ENCODE measurements around the gene NOC2L.
"Not testable (repeated sequence)": the region's sequence is repeated elsewhere in the genome, so short reads cannot be mapped to it uniquely, and the experiment has no call there.

The NOC2L gene

DNA sequence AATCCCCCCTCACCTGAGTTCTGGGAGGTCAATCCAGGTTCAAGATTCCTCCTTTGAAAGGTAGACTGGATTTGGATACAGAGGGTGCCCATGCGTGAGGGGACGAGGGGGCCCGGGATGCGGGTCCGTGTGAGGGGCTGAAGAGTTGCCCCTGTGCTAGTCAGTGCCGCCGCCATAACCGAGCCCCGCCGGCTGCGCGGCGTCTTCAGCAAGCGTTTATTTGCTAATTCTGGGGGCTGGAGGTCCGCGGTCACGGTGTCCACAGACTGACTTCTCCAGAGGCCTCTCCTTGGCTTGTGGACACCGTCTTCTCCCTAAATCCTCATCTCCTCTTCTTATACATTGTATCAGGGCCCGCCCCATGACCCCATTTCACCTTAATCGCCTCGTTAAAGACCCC lies 56.3 kb downstream of the NOC2L start:
- Histone ChIP-seq H3K27ac (replicated peaks) (no peak overlapping the region), H3K4me3 (replicated peaks; ENCODE audit: insufficient read depth, low read length) (no peak overlapping the region), H3K27me3 (ENCODE audit: insufficient read depth, poor library complexity, severe bottlenecking) (peaks cover 7% of the 10 kb centered on the region)
- no peak for DNase-seq (ENCODE audit: low read depth in 1 of 2, low spot score in 1 of 2)
- TF ChIP-seq, protein P1, sequence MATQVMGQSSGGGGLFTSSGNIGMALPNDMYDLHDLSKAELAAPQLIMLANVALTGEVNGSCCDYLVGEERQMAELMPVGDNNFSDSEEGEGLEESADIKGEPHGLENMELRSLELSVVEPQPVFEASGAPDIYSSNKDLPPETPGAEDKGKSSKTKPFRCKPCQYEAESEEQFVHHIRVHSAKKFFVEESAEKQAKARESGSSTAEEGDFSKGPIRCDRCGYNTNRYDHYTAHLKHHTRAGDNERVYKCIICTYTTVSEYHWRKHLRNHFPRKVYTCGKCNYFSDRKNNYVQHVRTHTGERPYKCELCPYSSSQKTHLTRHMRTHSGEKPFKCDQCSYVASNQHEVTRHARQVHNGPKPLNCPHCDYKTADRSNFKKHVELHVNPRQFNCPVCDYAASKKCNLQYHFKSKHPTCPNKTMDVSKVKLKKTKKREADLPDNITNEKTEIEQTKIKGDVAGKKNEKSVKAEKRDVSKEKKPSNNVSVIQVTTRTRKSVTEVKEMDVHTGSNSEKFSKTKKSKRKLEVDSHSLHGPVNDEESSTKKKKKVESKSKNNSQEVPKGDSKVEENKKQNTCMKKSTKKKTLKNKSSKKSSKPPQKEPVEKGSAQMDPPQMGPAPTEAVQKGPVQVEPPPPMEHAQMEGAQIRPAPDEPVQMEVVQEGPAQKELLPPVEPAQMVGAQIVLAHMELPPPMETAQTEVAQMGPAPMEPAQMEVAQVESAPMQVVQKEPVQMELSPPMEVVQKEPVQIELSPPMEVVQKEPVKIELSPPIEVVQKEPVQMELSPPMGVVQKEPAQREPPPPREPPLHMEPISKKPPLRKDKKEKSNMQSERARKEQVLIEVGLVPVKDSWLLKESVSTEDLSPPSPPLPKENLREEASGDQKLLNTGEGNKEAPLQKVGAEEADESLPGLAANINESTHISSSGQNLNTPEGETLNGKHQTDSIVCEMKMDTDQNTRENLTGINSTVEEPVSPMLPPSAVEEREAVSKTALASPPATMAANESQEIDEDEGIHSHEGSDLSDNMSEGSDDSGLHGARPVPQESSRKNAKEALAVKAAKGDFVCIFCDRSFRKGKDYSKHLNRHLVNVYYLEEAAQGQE (IDR thresholded peaks at IDR 0.05; ENCODE audit: insufficient replicate concordance, low read depth): no peak
- TF ChIP-seq SPI1 (IDR thresholded peaks at IDR 0.05; ENCODE audit: borderline replicate concordance, low read depth): no peak
- no peak for TF ChIP-seq GABPA (IDR thresholded peaks at IDR 0.05; ENCODE audit: low read depth)
- no peak for TF ChIP-seq POLR2AphosphoS5 (IDR thresholded peaks at IDR 0.05; ENCODE audit: low read depth)
- TF ChIP-seq, protein P2, sequence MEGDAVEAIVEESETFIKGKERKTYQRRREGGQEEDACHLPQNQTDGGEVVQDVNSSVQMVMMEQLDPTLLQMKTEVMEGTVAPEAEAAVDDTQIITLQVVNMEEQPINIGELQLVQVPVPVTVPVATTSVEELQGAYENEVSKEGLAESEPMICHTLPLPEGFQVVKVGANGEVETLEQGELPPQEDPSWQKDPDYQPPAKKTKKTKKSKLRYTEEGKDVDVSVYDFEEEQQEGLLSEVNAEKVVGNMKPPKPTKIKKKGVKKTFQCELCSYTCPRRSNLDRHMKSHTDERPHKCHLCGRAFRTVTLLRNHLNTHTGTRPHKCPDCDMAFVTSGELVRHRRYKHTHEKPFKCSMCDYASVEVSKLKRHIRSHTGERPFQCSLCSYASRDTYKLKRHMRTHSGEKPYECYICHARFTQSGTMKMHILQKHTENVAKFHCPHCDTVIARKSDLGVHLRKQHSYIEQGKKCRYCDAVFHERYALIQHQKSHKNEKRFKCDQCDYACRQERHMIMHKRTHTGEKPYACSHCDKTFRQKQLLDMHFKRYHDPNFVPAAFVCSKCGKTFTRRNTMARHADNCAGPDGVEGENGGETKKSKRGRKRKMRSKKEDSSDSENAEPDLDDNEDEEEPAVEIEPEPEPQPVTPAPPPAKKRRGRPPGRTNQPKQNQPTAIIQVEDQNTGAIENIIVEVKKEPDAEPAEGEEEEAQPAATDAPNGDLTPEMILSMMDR (IDR thresholded peaks at IDR 0.05; ENCODE audit: insufficient read depth, low read length): no peak

DNA sequence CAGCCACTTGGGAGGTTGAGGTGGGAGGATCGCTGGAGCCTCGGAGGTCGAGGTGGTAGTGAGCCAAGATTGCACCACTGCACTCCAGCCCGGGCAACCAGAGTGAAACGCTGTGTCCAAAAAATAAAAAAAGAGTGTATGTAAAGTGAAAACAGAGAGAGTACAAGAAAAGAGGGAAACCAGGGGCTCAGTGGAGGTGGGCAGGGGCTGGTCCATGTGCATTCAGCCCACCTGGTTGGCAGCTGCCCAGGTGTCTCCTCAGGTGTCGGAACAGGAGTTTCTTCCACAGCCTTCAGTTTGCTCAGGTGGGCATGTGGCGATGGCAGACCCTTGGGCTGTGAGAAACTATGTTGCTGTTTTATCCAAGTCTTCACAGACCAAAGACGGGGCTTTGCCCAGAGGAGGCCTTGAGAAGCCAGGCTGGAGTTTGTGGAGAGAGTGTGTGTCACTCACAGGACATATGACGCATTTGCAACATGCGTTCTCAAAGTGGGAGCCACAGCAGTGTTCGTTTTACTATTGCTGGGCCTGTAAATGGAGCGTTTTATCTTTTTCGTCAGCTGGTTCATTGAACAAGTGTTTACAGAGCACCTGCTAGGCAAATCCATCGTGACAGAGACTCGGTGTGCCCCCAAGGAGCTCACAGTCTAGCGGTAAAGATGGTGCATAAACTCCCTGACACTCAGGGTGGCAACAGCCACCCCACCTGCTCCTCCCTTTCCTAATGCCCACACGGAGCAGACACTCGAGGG lies 57.8 kb downstream of the NOC2L start:
- H3K4me3 ChIP-seq (replicated peaks; ENCODE audit: insufficient read depth, low read length): no peak overlapping the region
- DNase-seq (ENCODE audit: low read depth in 1 of 2, low spot score in 1 of 2): no peak
- no peak for TF ChIP-seq SPI1 (IDR thresholded peaks at IDR 0.05; ENCODE audit: borderline replicate concordance, low read depth)
- TF ChIP-seq, protein P2 (IDR thresholded peaks at IDR 0.05; ENCODE audit: insufficient read depth, low read length): no peak
- TF ChIP-seq POLR2AphosphoS5 (IDR thresholded peaks at IDR 0.05; ENCODE audit: low read depth): no peak
- TF ChIP-seq, protein P1 (IDR thresholded peaks at IDR 0.05; ENCODE audit: insufficient replicate concordance, low read depth): no peak
- TF ChIP-seq GABPA (IDR thresholded peaks at IDR 0.05; ENCODE audit: low read depth): no peak
- peaks cover 13% of the 10 kb centered on the region for H3K27me3 ChIP-seq (ENCODE audit: insufficient read depth, poor library complexity, severe bottlenecking)
- no peak overlapping the region for H3K27ac ChIP-seq (replicated peaks)

DNA sequence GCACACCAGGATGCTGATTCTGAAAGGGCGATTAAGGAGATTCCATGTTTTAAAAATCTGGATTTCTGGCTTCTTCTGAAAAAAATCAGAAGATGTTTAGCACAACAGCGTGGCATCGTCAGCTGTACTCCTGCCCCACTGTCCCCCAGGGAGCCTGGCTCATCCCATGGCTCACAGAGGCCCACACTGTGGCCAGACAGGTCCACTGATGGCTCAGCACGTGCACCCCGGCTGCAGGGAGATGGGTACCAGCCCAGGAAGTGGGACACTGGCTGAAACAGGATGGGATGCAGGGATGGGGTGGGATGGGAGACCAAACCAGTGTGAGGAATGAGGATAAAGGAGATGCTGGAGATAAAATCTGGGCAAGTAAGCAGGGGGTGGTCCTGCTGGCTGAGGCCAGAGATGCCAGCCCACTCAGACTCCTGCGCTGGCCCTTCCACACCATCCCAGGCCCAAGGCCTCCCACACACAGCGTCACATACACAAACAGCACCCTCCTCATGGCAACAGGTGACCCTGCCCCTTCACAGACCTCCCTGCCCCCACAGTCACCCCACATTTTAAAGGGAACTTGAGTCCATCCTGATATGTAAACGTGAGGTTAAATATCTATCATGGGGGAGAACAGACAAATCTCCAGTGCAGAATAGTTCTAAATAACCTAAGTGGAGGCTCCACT lies 59.3 kb downstream of the NOC2L start:
- TF ChIP-seq POLR2AphosphoS5 (IDR thresholded peaks at IDR 0.05; ENCODE audit: low read depth) (no peak), SPI1 (IDR thresholded peaks at IDR 0.05; ENCODE audit: borderline replicate concordance, low read depth) (no peak), GABPA (IDR thresholded peaks at IDR 0.05; ENCODE audit: low read depth) (no peak)
- TF ChIP-seq, protein P2 (IDR thresholded peaks at IDR 0.05; ENCODE audit: insufficient read depth, low read length): no peak
- TF ChIP-seq, protein P1 (IDR thresholded peaks at IDR 0.05; ENCODE audit: insufficient replicate concordance, low read depth): no peak
- Histone ChIP-seq H3K4me3 (replicated peaks; ENCODE audit: insufficient read depth, low read length) (no peak overlapping the region), H3K27me3 (ENCODE audit: insufficient read depth, poor library complexity, severe bottlenecking) (peaks cover 13% of the 10 kb centered on the region), H3K27ac (replicated peaks) (no peak overlapping the region)
- no peak for DNase-seq (ENCODE audit: low read depth in 1 of 2, low spot score in 1 of 2)

DNA sequence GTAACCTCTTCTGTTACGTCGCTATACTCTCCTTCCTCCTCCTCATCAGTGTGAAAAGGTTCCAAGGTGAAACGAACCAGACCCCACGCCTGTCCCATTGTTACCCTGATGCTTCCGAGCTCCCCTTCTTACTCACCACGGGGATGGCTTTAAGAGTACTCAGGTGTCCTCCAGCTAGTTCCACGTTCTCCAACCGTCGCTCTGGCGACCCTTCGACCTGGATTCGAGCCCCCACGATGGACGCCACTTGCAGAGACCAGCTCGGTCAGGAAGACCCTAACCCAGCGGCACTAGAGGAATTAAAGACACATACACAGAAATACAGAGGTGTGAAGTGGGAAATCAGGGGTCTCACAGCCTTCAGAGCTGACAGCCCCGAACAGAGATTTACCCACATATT lies 61.1 kb downstream of the NOC2L start:
- H3K4me3 ChIP-seq (replicated peaks; ENCODE audit: insufficient read depth, low read length); DNase-seq (ENCODE audit: low read depth in 1 of 2, low spot score in 1 of 2); H3K27ac ChIP-seq (replicated peaks): not testable (repeated sequence)
- peaks cover 13% of the 10 kb centered on the region for H3K27me3 ChIP-seq (ENCODE audit: insufficient read depth, poor library complexity, severe bottlenecking)
